GM12865 (cell line): ENCODE measurements around the gene LRRC8A.
"Not testable (repeated sequence)": the region's sequence is repeated elsewhere in the genome, so short reads cannot be mapped to it uniquely, and the experiment has no call there.

ENCODE experiments used
- DNase-seq: peaks from one replicate; pipeline ENCODE4 v3.0.0; 2010; ENCODE audit warnings: low read depth
- H3K4me3 ChIP-seq: 2 replicates; pipeline ENCODE4 v1.5.1; 2011; ENCODE audit warnings: mild to moderate bottlenecking, low read depth, low read length, control low read depth
- TF ChIP-seq, protein P1 (sequence below): IDR thresholded peaks from 2 replicates; pipeline ENCODE4 v1.5.1; 2011; ENCODE audit warnings: low read length, control low read depth, low read depth, inconsistent platforms; ENCODE audit not compliant: insufficient read depth; ENCODE audit errors: missing control alignments

Gene LRRC8A

DNA sequence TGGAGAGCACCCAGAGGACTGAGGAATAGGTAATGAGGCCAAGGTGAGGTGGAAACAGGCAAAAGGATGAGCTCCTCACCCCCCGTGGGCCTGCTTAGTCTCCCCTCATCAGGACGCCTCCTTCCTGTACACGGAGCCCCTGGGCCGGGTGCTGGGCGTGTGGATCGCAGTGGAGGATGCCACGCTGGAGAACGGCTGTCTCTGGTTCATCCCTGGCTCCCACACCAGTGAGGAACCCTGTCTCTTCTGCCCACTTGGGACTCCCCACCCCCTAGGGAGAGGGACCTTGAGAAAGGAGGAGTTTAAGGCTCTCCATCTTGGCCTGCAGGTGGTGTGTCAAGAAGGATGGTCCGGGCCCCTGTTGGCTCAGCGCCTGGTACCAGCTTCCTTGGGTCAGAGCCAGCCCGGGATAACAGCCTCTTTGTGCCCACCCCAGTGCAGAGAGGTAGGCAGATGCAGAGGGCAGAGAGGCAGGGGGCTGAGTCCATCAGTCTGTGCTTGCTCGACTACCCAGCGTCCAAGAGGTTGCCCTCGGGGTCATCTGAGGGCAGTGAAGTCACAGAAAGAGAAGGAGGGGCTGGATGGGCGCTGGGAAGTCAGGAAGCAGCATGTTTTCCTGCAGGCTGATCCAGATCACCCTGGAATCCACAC is 58.5 kb downstream of the LRRC8A start:
- TF ChIP-seq, protein P1, sequence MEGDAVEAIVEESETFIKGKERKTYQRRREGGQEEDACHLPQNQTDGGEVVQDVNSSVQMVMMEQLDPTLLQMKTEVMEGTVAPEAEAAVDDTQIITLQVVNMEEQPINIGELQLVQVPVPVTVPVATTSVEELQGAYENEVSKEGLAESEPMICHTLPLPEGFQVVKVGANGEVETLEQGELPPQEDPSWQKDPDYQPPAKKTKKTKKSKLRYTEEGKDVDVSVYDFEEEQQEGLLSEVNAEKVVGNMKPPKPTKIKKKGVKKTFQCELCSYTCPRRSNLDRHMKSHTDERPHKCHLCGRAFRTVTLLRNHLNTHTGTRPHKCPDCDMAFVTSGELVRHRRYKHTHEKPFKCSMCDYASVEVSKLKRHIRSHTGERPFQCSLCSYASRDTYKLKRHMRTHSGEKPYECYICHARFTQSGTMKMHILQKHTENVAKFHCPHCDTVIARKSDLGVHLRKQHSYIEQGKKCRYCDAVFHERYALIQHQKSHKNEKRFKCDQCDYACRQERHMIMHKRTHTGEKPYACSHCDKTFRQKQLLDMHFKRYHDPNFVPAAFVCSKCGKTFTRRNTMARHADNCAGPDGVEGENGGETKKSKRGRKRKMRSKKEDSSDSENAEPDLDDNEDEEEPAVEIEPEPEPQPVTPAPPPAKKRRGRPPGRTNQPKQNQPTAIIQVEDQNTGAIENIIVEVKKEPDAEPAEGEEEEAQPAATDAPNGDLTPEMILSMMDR = no peak
- no peak overlapping the region for H3K4me3 ChIP-seq
- DNase-seq = no peak

DNA sequence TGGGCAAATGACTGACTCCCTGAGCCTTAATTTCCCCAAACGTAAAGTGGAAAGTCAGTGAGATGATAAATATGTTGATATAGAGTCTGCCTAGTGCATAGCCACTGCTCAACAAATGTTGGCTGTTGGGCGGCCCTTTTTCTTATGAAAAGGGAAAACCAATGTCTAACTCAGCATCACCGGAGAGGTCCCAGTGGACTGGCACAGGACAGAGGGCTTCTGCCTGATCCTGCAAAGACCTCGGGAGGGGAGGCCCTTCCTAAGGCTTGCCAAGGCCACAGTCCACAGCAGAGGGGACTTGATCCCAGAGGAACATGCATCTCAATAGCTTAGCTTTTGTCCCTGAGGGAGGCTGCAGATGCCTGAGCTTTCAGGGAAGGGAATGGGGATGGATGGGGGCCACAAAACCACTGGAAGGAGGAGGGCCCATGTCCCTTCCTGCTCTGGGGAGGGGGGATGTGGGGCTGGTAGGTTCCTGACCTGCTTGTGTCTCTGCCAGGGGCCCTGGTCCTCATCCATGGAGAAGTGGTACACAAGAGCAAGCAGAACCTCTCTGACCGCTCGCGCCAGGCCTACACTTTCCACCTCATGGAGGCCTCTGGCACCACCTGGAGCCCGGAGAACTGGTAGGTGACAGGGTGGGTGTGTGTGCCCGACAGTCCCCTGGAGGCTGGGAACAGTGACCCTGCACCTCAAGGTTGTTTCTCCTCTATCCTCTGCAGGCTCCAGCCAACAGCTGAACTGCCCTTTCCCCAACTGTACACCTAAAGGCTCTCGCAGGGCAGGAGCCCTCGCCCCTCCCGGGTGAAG is 59.2 kb downstream of the LRRC8A start:
- TF ChIP-seq, protein P1 = no peak

DNA sequence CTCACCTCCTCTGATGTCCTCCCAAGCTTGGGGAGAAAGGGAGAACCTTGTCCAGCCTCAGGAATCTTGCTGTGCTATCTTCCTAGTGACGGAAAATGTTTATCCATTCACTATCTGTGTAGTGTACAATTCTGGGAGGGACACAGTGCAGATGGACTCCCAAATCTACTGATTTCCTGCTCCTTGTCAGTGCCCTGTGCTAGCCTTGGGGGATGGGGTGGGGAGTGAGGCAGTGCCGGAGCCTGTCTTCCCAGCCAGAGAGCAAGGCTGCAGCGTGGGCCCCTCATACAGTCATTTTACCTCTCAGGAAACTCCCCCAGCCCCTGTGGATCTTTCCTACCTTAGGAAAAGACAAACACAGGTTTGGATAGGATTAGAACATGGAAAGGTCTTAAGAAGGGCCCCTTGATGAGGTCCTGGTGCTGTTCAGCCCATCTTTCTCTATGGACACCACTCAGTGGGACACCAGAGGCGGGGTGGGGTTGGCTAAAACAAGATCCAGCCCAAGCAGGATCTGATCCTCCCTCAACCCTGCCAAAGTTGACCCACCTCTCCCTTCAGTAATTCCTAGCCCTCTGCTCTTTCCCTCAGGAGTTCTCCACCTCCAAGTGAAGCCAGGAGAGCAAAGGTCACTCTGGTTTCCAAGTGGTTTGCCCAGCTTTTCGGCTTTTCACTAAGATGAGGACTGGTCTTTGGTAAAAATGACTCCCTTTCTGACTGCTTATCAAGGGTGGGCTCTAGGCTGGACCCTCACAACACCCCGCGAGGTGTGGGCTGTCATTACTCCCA is 62.1 kb downstream of the LRRC8A start:
- no peak for DNase-seq
- TF ChIP-seq, protein P1 = no peak
- no peak overlapping the region for H3K4me3 ChIP-seq

More for the DNA sequence above, 59.2 kb downstream of the LRRC8A start:
- no peak for DNase-seq
- no peak overlapping the region for H3K4me3 ChIP-seq

DNA sequence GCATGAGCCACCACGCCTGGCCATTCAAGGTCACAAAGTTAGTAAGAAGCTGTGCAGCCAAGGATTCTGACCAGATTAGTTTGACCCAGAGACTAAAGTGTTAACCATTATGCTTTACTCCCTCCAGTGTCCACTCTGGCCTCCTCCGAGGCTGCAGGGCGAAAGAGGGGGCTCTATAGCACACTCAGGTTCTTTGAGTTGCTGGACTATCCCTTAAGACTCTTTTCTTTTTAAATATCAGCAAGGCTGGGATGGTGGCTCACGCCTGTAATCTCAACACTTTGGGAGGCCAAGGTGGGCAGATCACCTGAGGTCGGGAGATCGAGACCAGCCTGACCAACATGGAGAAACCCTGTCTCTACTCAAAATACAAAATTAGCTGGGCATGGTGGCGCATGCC is 63.0 kb downstream of the LRRC8A start:
- H3K4me3 ChIP-seq, DNase-seq: not testable (repeated sequence)

DNA sequence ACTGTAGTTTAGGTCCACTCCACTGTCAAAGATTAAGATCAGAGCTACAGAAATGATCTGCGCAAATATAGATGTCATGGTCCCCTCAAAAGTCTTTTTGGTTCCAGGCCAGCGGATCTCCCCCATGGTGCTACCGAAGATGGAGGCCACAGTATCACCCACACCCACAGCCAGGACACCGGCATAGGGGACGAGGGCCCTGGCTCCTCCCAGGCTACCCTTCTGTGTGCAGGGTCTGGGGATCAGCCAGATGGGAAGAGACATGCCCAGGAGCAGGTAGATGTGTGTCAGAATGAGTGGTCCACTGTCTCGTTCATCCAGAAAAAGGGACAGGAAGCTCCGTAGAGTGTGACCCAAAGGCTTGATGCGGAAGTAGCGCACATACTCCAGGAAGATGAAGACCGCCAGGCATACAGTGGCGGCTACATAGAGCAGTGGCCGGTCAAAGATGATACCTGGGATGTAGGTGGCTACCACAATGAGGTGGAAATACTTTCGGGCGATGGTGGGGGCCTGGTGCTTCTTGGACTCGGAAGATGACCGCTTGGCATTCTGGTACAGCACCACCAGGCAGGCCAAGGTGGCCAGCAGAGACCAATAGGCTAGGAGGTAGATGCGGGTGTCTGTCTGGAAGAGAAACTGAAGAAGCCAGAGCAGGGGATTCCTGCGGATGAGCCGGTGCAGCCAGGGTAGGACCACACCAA is 64.0 kb downstream of the LRRC8A start:
- H3K4me3 ChIP-seq = no peak overlapping the region
- TF ChIP-seq, protein P1 = no peak
- DNase-seq = no peak

DNA sequence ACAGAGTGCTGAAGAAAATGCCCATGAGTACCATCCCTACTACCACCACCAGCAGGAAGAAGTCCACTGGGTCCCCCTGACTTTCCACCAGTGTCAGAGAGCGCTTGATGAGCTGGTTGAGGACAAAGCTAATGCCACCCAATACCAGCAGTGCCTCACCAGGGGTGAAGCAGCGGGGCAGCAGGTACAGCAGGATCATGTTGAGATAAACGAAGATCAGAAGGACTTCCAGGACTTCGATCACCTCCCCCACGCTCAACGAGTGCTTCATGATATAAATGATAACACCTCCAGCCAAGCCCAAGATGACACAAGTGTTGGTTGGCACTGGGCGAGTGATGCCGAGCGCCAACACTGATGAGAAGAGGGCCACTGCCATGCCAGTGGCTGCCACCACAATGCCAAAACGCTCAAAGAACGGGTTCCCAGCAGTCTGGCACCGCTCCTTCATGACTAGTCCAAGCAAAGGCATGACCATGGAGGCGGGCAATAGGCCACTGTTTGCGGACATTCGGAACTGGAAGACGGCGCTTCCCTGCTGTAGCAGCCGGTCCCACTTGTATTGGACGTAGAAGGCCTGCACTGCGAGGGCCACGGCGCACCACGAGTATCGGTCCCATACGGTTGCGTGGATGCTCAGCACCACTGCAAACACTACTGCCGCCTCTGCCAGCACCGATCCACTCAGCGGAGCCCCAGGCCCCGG is 64.8 kb downstream of the LRRC8A start:
- DNase-seq = peak; percentile 28
- peak overlapping the region; percentile 85 for H3K4me3 ChIP-seq
- TF ChIP-seq, protein P1 = no peak
